ENCODE data around the gene RFX5.

DNA sequence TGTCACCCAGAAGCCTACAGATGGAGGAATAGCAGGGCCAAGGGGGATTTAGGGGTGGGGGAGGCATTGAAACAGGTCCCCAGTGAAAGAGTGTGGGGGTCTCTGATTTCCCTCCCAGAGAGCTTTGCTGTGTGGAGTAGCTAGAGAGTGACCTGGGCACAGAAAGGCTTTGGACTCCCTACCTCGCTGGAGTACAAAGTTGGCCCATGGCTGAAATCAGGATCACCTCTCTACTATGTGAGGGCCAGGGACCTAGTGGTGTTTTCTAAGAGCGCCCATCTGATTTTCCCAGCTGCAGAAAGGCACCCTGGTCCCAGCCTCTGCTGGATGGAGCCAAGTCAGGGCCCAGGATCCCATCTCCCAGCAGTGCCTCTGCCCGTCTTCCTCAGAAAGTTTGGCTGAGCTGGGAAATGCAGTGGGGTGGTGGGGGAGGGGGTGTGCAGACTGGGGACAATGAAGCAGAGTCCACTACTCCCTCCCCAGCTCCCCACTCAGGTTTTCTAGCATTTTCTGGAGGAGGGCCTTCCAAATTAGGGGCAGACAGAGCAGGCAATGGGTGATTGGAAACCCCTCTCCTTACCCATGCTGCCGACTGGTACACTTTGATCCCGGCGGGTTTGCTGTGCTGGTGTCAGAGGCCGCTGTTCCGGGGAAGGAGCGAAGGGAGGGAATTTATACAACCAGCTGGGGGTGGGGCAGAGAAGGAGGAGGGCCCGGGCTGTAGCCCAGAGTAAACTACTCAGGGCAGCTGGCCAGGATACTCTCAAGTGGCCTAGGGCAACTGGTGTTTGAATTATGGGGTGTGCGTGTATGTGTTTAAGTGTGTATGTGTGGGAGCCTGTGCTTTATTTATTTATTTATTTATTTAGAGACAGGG lies 25.2 kb upstream of the RFX5 start, which contains the start of gene SELENBP1:
- TF ChIP-seq YY1 (IDR thresholded peaks at IDR 0.05; ENCODE audit: insufficient read depth, insufficient read length) (no peak), ZNF274 (IDR thresholded peaks at IDR 0.05; ENCODE audit: low read depth, low read length) (no peak), SUZ12 (IDR thresholded peaks at IDR 0.05; ENCODE audit: extremely low read depth, insufficient read depth, insufficient read length) (no peak)
